Gastroesophageal sphincter (tissue), 4 donors: Measurements from ENCODE around the gene CYTIP. TPM values are rescaled to one million over a fixed set of nuclear protein-coding genes. Genes with fewer than 3 reads are reported as not detected.

ENCODE experiments used
- ATAC-seq: fragments of 150-250 bp; one replicate; pipeline ENCODE4 v1.9.1; 2016; ENCODE audit warnings: mild to moderate bottlenecking, moderate library complexity
- H3K27ac ChIP-seq, 4 donors: fragments of 200-600 bp; sonication (generic) in 3 of 4; 1 replicate in 3 of 4; 2 replicates in 1 of 4; pipeline ENCODE4 v1.5.1; 2016 to 2019
- H3K27me3 ChIP-seq: fragments of 200-600 bp; sonication (generic); one replicate; pipeline ENCODE4 v1.5.1; 2019
- H3K36me3 ChIP-seq, 2 donors: fragments of 200-600 bp; sonication (generic); one replicate each; pipeline ENCODE4 v1.5.1; 2019; ENCODE audit warnings: control low read depth in 1 of 2
- H3K4me1 ChIP-seq, 3 donors: fragments of 200-600 bp; sonication (generic); 1 replicate in 2 of 3; 2 replicates in 1 of 3; pipeline ENCODE4 v1.5.1; 2016 to 2019; ENCODE audit warnings: control low read depth in 2 of 3
- H3K4me3 ChIP-seq, 2 donors: fragments of 200-600 bp; sonication (generic); one replicate each; pipeline ENCODE4 v1.5.1; 2019; ENCODE audit warnings: mild to moderate bottlenecking in 1 of 2, moderate library complexity in 1 of 2
- H3K9me3 ChIP-seq, 3 donors: fragments of 200-600 bp; sonication (generic); one replicate each; pipeline ENCODE4 v1.5.1; 2017 to 2019; ENCODE audit warnings: control low read depth in 2 of 3
- CTCF ChIP-seq, 4 experiments: fragments of 200-600 bp in 2 of 4; fragments of 450-650 bp in 2 of 4; sonication (generic) in 1 of 4; IDR thresholded peaks; one replicate each; pipeline ENCODE4 v1.5.1; 2017 to 2019; ENCODE audit warnings: antibody characterized with exemption in 4 of 4, mild to moderate bottlenecking in 2 of 4, moderate library complexity in 2 of 4
- EP300 ChIP-seq: sonication (generic); formaldehyde crosslinking; IDR thresholded peaks from one replicate; pipeline ENCODE4 v1.6.1; 2017; ENCODE audit warnings: antibody characterized with exemption, mild to moderate bottlenecking
- POLR2A ChIP-seq, 2 donors: fragments of 450-650 bp; IDR thresholded peaks; one replicate each; pipeline ENCODE4 v1.6.1; 2017; ENCODE audit warnings: antibody characterized with exemption in 2 of 2, mild to moderate bottlenecking in 2 of 2, moderate library complexity in 1 of 2
- POLR2AphosphoS5 ChIP-seq: sonication (generic); formaldehyde crosslinking; IDR thresholded peaks from one replicate; pipeline ENCODE4 v1.6.1; 2017; ENCODE audit warnings: antibody characterized with exemption
- WGBS, 2 donors: methylation state at CpG; one replicate each; pipeline ENCODE4 v1.1.5; 2018; ENCODE audit warnings: low coverage in 1 of 2; 5-methylcytosine and 5-hydroxymethylcytosine counted together
- total RNA-seq, 4 donors: library from RNA; depleted of rRNA; stranded (reverse); fragments of >200 nt; gene quantifications; one replicate each; pipeline ENCODE4 v1.1.0, GENCODE V29; 2016

The CYTIP gene
- total RNA-seq, 4 donors from 2014 or later, result 1.6 to 10.6 (median 3.2) TPM

GRCh38 chr2:157388827-157389226 is 55.1 kb downstream of the CYTIP start:
- no peaks in the 10 kb centered on the region for H3K27me3 ChIP-seq
- WGBS, 2 donors, result 69 to 95% methylated on average over 2 of the region's 2 CpGs
- no peak for ATAC-seq
- no peak overlapping the region for H3K4me3 ChIP-seq
- no peaks in the 10 kb centered on the region for H3K9me3 ChIP-seq
- TF ChIP-seq EP300, result no peak
- no peak for TF ChIP-seq POLR2A (IDR thresholded peaks at IDR 0.05)
- no peak for TF ChIP-seq POLR2AphosphoS5
- no peak for TF ChIP-seq CTCF (IDR thresholded peaks at IDR 0.05)
- H3K4me1 ChIP-seq, result no peaks in the 10 kb centered on the region
- H3K27ac ChIP-seq, result no peak overlapping the region
- no peaks in the 10 kb centered on the region for H3K36me3 ChIP-seq

- TF ChIP-seq POLR2A (IDR thresholded peaks at IDR 0.05), result no peak
- TF ChIP-seq EP300, result no peak
- no peak for TF ChIP-seq CTCF (IDR thresholded peaks at IDR 0.05)
- TF ChIP-seq POLR2AphosphoS5, result no peak
- WGBS, 2 donors, result 71 to 90% methylated on average over 1 of the region's 1 CpG
- no peaks in the 10 kb centered on the region for H3K9me3 ChIP-seq
- no peaks in the 10 kb centered on the region for H3K27me3 ChIP-seq
- H3K4me1 ChIP-seq, result no peaks in the 10 kb centered on the region
- no peak overlapping the region for H3K4me3 ChIP-seq
- no peak for ATAC-seq
- H3K27ac ChIP-seq, result no peak overlapping the region
- no peaks in the 10 kb centered on the region for H3K36me3 ChIP-seq
Observed at GRCh38 chr2:157386747-157387146, 57.1 kb downstream of the CYTIP start.

GRCh38 chr2:157386247-157386646 is 57.6 kb downstream of the CYTIP start:
- Histone ChIP-seq H3K9me3 (no peaks in the 10 kb centered on the region), H3K36me3 (no peaks in the 10 kb centered on the region), H3K4me3 (no peak overlapping the region), H3K27me3 (no peaks in the 10 kb centered on the region), H3K27ac (no peak overlapping the region), H3K4me1 (no peaks in the 10 kb centered on the region)
- 75 to 100% methylated on average over 1 of the region's 1 CpG for WGBS, 2 donors
- no peak for ATAC-seq
- TF ChIP-seq POLR2A (IDR thresholded peaks at IDR 0.05), result no peak
- no peak for TF ChIP-seq EP300

- WGBS, 2 donors, result 63 to 69% methylated on average over 2 of the region's 2 CpGs
- H3K9me3 ChIP-seq, result peaks cover 0 to 12% (median 0%) of the 10 kb centered on the region in 3 donors
- no peak for TF ChIP-seq CTCF (IDR thresholded peaks at IDR 0.05)
- TF ChIP-seq POLR2A (IDR thresholded peaks at IDR 0.05), result no peak
- no peak for TF ChIP-seq POLR2AphosphoS5
- TF ChIP-seq EP300, result no peak
- ATAC-seq, result no peak
- H3K27me3 ChIP-seq, result no peaks in the 10 kb centered on the region
- no peaks in the 10 kb centered on the region for H3K4me1 ChIP-seq
- H3K36me3 ChIP-seq, result no peaks in the 10 kb centered on the region
- no peak overlapping the region for H3K27ac ChIP-seq
- no peak overlapping the region for H3K4me3 ChIP-seq
Observed at GRCh38 chr2:157377861-157378260, 66.0 kb downstream of the CYTIP start.

- WGBS, 2 donors, result 32 to 33% methylated on average over 3 of the region's 3 CpGs
- Histone ChIP-seq H3K4me1 (no peaks in the 10 kb centered on the region), H3K4me3 (no peak overlapping the region), H3K27ac (no peak overlapping the region), H3K9me3 (peaks cover 0 to 12% (median 0%) of the 10 kb centered on the region in 3 donors), H3K27me3 (no peaks in the 10 kb centered on the region), H3K36me3 (no peaks in the 10 kb centered on the region)
- ATAC-seq, result no peak
- TF ChIP-seq POLR2AphosphoS5 (no peak), POLR2A (IDR thresholded peaks at IDR 0.05) (no peak), EP300 (no peak), CTCF (IDR thresholded peaks at IDR 0.05) (no peak)
Observed at GRCh38 chr2:157376041-157376440, 67.8 kb downstream of the CYTIP start.
